H9 (cell line): ENCODE results near the gene CFL1. TPM values are rescaled to one million over a fixed set of nuclear protein-coding genes. Genes with fewer than 3 reads are reported as not detected.

ENCODE experiments used
- DNase-seq: peaks from one replicate; pipeline ENCODE4 v3.0.0-alpha.2; 2017
- H2AFZ ChIP-seq: one replicate; pipeline ENCODE4 v1.6.1; 2013; ENCODE audit warnings: mild to moderate bottlenecking, low read length, control low read depth, moderate library complexity
- H2AK5ac ChIP-seq: 2 replicates; pipeline ENCODE4 v1.6.1; 2013; ENCODE audit warnings: low read length, control low read depth, mixed read lengths; ENCODE audit not compliant: insufficient read length
- H2BK120ac ChIP-seq: one replicate; pipeline ENCODE4 v1.6.1; 2013; ENCODE audit warnings: low read depth, mild to moderate bottlenecking, low read length, control low read depth, inconsistent platforms; ENCODE audit not compliant: poor library complexity, severe bottlenecking
- H2BK12ac ChIP-seq: 2 replicates; pipeline ENCODE4 v1.6.1; 2013; ENCODE audit warnings: low read length, control low read depth, mixed read lengths, low read depth; ENCODE audit not compliant: insufficient read length
- H2BK15ac ChIP-seq: 2 replicates; pipeline ENCODE4 v1.6.1; 2013; ENCODE audit warnings: low read depth, low read length, control low read depth
- H2BK20ac ChIP-seq: one replicate; pipeline ENCODE4 v1.6.1; 2013; ENCODE audit warnings: low read depth, mild to moderate bottlenecking, low read length, control low read depth, inconsistent platforms; ENCODE audit not compliant: poor library complexity, severe bottlenecking
- H2BK5ac ChIP-seq: 2 replicates; pipeline ENCODE4 v1.6.1; 2013; ENCODE audit warnings: low read length, control low read depth, mixed read lengths; ENCODE audit not compliant: insufficient read length
- H3K14ac ChIP-seq: 2 replicates; pipeline ENCODE4 v1.6.1; 2013; ENCODE audit warnings: low read length, control low read depth; ENCODE audit not compliant: insufficient read depth
- H3K18ac ChIP-seq: 2 replicates; pipeline ENCODE4 v1.6.1; 2013; ENCODE audit warnings: low read depth, mild to moderate bottlenecking, mixed read lengths, low read length, control low read depth; ENCODE audit not compliant: insufficient read length
- H3K23ac ChIP-seq: 2 replicates; pipeline ENCODE4 v1.6.1; 2013; ENCODE audit warnings: low read length, control low read depth, mixed read lengths, low read depth; ENCODE audit not compliant: insufficient read length
- H3K23me2 ChIP-seq: 2 replicates; pipeline ENCODE4 v1.6.1; 2013; ENCODE audit warnings: low read depth, mild to moderate bottlenecking, mixed read lengths, low read length, control low read depth; ENCODE audit not compliant: insufficient read length, poor library complexity, severe bottlenecking
- H3K27ac ChIP-seq: 2 replicates; pipeline ENCODE4 v1.5.1; 2013; ENCODE audit warnings: low read length, control low read depth, mixed read lengths, low read depth; ENCODE audit not compliant: insufficient read length
- H3K27me3 ChIP-seq: 2 replicates; pipeline ENCODE4 v1.6.1; 2013; ENCODE audit warnings: low read length, control low read depth, inconsistent platforms; ENCODE audit not compliant: insufficient read depth
- H3K4ac ChIP-seq: 2 replicates; pipeline ENCODE4 v1.6.1; 2013; ENCODE audit warnings: low read depth, mild to moderate bottlenecking, control low read depth, inconsistent platforms, low read length, moderate library complexity
- H3K4me1 ChIP-seq: 2 replicates; pipeline ENCODE4 v1.6.1; 2013; ENCODE audit warnings: low read length, control low read depth, inconsistent platforms; ENCODE audit not compliant: insufficient read depth
- H3K4me2 ChIP-seq: 2 replicates; pipeline ENCODE4 v1.6.1; 2013; ENCODE audit warnings: low read length, control low read depth, mixed read lengths; ENCODE audit not compliant: insufficient read length, insufficient read depth
- H3K56ac ChIP-seq: 2 replicates; pipeline ENCODE4 v1.6.1; 2013; ENCODE audit warnings: low read depth, mild to moderate bottlenecking, mixed read lengths, low read length, control low read depth; ENCODE audit not compliant: insufficient read length
- H3K79me1 ChIP-seq: 2 replicates; pipeline ENCODE4 v1.6.1; 2013; ENCODE audit warnings: low read depth, mild to moderate bottlenecking, moderate library complexity, low read length, control low read depth, inconsistent platforms; ENCODE audit not compliant: insufficient read depth, poor library complexity, severe bottlenecking
- H3K79me2 ChIP-seq: 2 replicates; pipeline ENCODE4 v1.6.1; 2013; ENCODE audit warnings: low read length, control low read depth, inconsistent platforms; ENCODE audit not compliant: insufficient read depth
- H3K9ac ChIP-seq: 2 replicates; pipeline ENCODE4 v1.6.1; 2013; ENCODE audit warnings: low read length, control low read depth, mixed read lengths; ENCODE audit not compliant: insufficient read length; ENCODE audit errors: extremely low read depth
- H3K9me3 ChIP-seq: one replicate; pipeline ENCODE4 v1.6.1; 2013; ENCODE audit warnings: low read depth, low read length, inconsistent platforms; ENCODE audit not compliant: control insufficient read depth
- H3T11ph ChIP-seq: one replicate; pipeline ENCODE4 v1.6.1; 2013; ENCODE audit warnings: mild to moderate bottlenecking, low read length, control low read depth, inconsistent platforms
- H4K20me1 ChIP-seq: one replicate; pipeline ENCODE4 v1.6.1; 2013; ENCODE audit not compliant: control insufficient read depth, insufficient read length, insufficient read depth
- H4K5ac ChIP-seq: 2 replicates; pipeline ENCODE4 v1.6.1; 2013; ENCODE audit warnings: low read depth, mild to moderate bottlenecking, mixed read lengths, low read length, control low read depth; ENCODE audit not compliant: insufficient read length
- H4K8ac ChIP-seq: replicated peaks from 2 replicates; pipeline ENCODE4 v1.6.1; 2013; ENCODE audit warnings: low read length, control low read depth, mixed read lengths, low read depth; ENCODE audit not compliant: insufficient read length
- H4K91ac ChIP-seq: 2 replicates; pipeline ENCODE4 v1.6.1; 2013; ENCODE audit warnings: low read depth, mild to moderate bottlenecking, moderate library complexity, mixed read lengths, low read length, control low read depth; ENCODE audit not compliant: insufficient read length
- H3K27ac Mint-ChIP-seq, 3 experiments: 2 replicates in 2 of 3; 3 replicates in 1 of 3; pipeline ENCODE4 v1.8.0; 2020 to 2021; ENCODE audit warnings: mixed read lengths in 3 of 3, mild to moderate bottlenecking in 1 of 3, moderate library complexity in 1 of 3
- H3K27me3 Mint-ChIP-seq: 2 replicates; pipeline ENCODE4 v1.8.0; 2021; ENCODE audit warnings: low read depth, mild to moderate bottlenecking, moderate library complexity, mixed read lengths
- H3K36me3 Mint-ChIP-seq, 3 experiments: 2 replicates in 2 of 3; 3 replicates in 1 of 3; pipeline ENCODE4 v1.8.0; 2020 to 2021; ENCODE audit warnings: low read depth in 3 of 3, mixed read lengths in 3 of 3; ENCODE audit not compliant: insufficient read depth in 1 of 3
- H3K4me1 Mint-ChIP-seq, 2 experiments: 2 replicates each; pipeline ENCODE4 v1.8.0; 2020; ENCODE audit warnings: mixed read lengths in 2 of 2
- H3K4me3 Mint-ChIP-seq, 2 experiments: 2 replicates in 1 of 2; 3 replicates in 1 of 2; pipeline ENCODE4 v1.8.0; 2020 to 2021; ENCODE audit warnings: mild to moderate bottlenecking in 2 of 2, mixed read lengths in 2 of 2, moderate library complexity in 1 of 2
- H3K9me3 Mint-ChIP-seq, 2 experiments: 2 replicates in 1 of 2; 3 replicates in 1 of 2; pipeline ENCODE4 v1.8.0; 2020; ENCODE audit warnings: mild to moderate bottlenecking in 2 of 2, mixed read lengths in 2 of 2, moderate library complexity in 1 of 2
- CTCF ChIP-seq: fragments of 200-600 bp; sonication (generic); conservative IDR thresholded peaks from 3 replicates; pipeline ENCODE4 v1.8.0; 2021; ENCODE audit warnings: antibody characterized with exemption, mild to moderate bottlenecking
- WGBS: extraction: QIAGEN DNeasy Blood & Tissue Kit; methylation state at CpG from one replicate; pipeline ENCODE4 v1.1.7; 2013; ENCODE audit warnings: missing lambda C conversion rate, low lambda C conversion rate, mixed read lengths; ENCODE audit not compliant: insufficient read length; ENCODE audit errors: extremely low coverage; 5-methylcytosine and 5-hydroxymethylcytosine counted together
- total RNA-seq: library from RNA; stranded (reverse); gene quantifications from 2 replicates; pipeline ENCODE4 v1.2.1, GENCODE V29; 2021

The CFL1 gene
- total RNA-seq, 1 experiment from 2014 or later, result 1,107 TPM

DNA sequence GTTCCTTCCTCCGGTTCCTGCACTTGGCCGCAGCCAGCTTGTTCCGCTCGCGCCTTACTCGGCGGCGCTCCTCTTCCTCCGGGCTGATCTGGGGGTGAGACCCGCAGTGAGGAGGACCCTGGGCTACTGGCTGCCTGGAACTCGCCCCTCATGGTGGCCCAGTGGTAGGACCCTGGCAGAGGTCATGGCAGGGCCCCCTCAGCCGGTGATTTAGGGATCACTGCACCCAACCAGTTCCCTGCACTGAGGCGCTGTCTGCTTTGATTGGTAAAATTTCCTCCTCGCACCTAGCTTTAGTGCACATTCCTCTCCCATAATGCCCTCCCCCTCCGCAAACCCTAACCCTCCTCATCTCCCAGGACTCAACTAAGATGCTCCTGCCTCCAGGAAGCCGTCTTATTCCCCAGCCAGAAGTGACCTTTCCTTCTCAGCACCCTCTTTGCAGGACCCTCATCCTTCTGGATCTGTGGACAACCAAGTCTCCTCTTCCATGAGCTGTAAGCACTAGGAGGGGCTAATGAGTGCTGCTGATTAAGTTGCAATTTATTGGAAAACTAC, 36.1 kb upstream of the CFL1 start:
- H3K79me2 ChIP-seq, result no peaks in the 10 kb centered on the region; the same call in 1 of the 2 replicates
- H3K27ac ChIP-seq, result no peak overlapping the region
- Mint-ChIP-seq H3K4me3 (peak overlapping the region in 1 of 2 experiments; percentile 56; a peak in 1 of 5 replicates), H3K36me3 (peaks cover 0 to 37% (median 0%) of the 10 kb centered on the region in 3 experiments; a peak in 3 of 7 replicates), H3K4me1 (peaks cover 32 to 41% of the 10 kb centered on the region in 2 experiments), H3K27ac (0 out of 7 replicates have a peak overlapping the region, but pooled peaks of 1 of the 3 experiments have one; percentile 19), H3K27me3 (peaks cover 34% of the 10 kb centered on the region), H3K9me3 (peaks cover under 1 to 4% of the 10 kb centered on the region in 2 experiments; a peak in 2 of 5 replicates)
- no peak overlapping the region for H3K23ac ChIP-seq
- H2BK20ac ChIP-seq, result no peak overlapping the region
- no peak for DNase-seq
- H3K4me1 ChIP-seq, result peaks cover 7% of the 10 kb centered on the region; the same call in 1 of the 2 replicates
- no peak overlapping the region for H4K91ac ChIP-seq
- WGBS, result no CpG with 5 or more reads among the region's 16 CpGs
- H3K9me3 ChIP-seq, result no peaks in the 10 kb centered on the region
- peaks cover 8% of the 10 kb centered on the region; the same call in 1 of the 2 replicates for H3K27me3 ChIP-seq
- no peak overlapping the region for H2AFZ ChIP-seq
- no peak overlapping the region for H3K9ac ChIP-seq
- H2BK120ac ChIP-seq, result no peak overlapping the region
- no peak overlapping the region for H2BK12ac ChIP-seq
- H3K23me2 ChIP-seq, result peaks cover 16% of the 10 kb centered on the region
- H4K8ac ChIP-seq, result no peak overlapping the region
- H3K4ac ChIP-seq, result no peak overlapping the region
- no peak overlapping the region for H3K56ac ChIP-seq
- no peak overlapping the region for H3K14ac ChIP-seq
- TF ChIP-seq CTCF, result no peak
- no peak overlapping the region for H2BK5ac ChIP-seq
- H3T11ph ChIP-seq, result no peak overlapping the region
- H2BK15ac ChIP-seq, result no peak overlapping the region
- H4K5ac ChIP-seq, result no peak overlapping the region
- no peaks in the 10 kb centered on the region for H3K79me1 ChIP-seq
- H2AK5ac ChIP-seq, result no peak overlapping the region
- H4K20me1 ChIP-seq, result no peaks in the 10 kb centered on the region
- H3K18ac ChIP-seq, result peak overlapping the region; percentile 9
- no peak overlapping the region for H3K4me2 ChIP-seq
